ENCODE measurements around the gene ZNF76.

DNA sequence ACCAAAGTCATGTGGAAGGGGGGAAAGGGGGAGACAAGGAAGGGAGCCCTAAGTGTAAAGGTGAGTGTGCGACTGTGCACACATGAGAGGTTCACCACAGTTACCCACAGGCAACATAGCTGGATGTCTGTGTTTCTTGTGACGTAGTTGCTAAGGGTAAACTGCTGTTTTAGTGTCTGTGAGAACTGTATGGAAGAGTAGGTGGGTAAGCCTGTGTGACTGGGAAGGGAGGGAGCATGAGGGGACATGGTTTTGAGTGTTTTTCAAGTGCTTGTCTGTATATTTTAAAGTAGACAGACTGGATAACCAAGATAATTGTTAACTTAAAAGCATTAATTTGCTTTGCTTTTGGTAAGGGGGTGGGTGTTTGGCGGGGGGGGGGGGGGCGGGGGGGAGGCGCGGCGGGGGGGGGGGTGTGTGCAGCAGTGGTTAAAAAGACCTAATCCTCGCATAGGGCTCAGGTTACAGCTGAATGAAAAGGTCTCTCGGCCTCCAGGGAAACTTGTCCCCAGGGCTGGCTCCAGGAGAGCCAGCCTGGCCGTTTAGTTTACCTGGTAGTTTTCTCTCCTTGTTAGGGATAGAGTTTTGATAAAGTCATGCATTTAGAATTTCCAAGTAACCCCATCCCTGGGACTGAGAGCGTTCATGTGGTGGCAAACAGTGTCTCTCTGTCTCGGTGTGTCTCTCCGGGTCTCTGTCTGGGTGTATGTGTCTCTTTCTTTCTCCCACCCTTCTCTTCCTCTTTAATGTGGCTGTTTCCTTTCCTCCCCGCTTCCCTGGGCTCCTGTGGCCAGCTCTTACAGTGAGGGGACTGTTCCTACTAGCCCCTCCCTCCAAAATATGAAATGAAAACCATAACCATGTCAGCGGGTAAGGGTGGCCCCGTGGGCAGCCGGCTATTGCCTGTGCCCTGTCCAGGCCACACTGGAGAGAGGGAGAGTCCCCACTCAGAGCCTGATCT is 42.4 kb upstream of the ZNF76 start:
- TF ChIP-seq POLR2A (IDR thresholded peaks at IDR 0.05) = no peak
- TF ChIP-seq CTCF (IDR thresholded peaks at IDR 0.05) = no peak
- no peak for TF ChIP-seq POLR2AphosphoS5 (IDR thresholded peaks at IDR 0.05)

Data from suprapubic skin (tissue), 4 donors.